Motor neuron (in vitro differentiated cells): Measurements from ENCODE around the gene TUBGCP3. TPM values are rescaled to one million over a fixed set of nuclear protein-coding genes. Genes with fewer than 3 reads are reported as not detected.

Experiments used
- ATAC-seq, 8 experiments: fragments of 200-7000 bp; cut with Tn5 transposase; replicated peaks in 6 of 8; 2 replicates each; pipeline ENCODE4 v1.8.0; 2021; ENCODE audit warnings: mild to moderate bottlenecking in 8 of 8, moderate library complexity in 8 of 8
- H3K27ac ChIP-seq, 2 donors: fragments of 250-450 bp; sonication (Bioruptor Pico); 2 replicates each; pipeline ENCODE4 v1.9.0; 2021; ENCODE audit warnings: antibody characterized with exemption in 2 of 2, mild to moderate bottlenecking in 2 of 2, moderate library complexity in 1 of 2
- H3K4me1 ChIP-seq, 2 donors: fragments of 250-450 bp; sonication (Bioruptor Pico); replicated peaks in 1 of 2; 2 replicates each; pipeline ENCODE4 v1.6.1; 2021; ENCODE audit warnings: antibody characterized with exemption in 2 of 2, mild to moderate bottlenecking in 2 of 2, moderate library complexity in 1 of 2
- H3K4me3 ChIP-seq, 5 donors: fragments of 250-450 bp; sonication (Bioruptor Pico); 2 replicates each; pipeline ENCODE4 v1.9.0; 2021; ENCODE audit warnings: antibody characterized with exemption in 5 of 5, mild to moderate bottlenecking in 5 of 5, moderate library complexity in 4 of 5
- WGBS, 10 experiments: fragments of 450-650 bp; shearing (Covaris generic); methylation state at CpG; one replicate each; pipeline ENCODE4 v1.0.0; 2022; 5-methylcytosine and 5-hydroxymethylcytosine counted together
- in situ Hi-C, 9 experiments: fragments of 400-800 bp; cut with MboI; loops; one replicate each; pipeline ENCODE4 v1.15.0; 2021; ENCODE audit warnings: low sequenced_read_pairs in 9 of 9, low pct_unique_long_range_greater_than_20kb in 2 of 9; ENCODE audit not compliant: unreplicated experiment in 9 of 9
- total RNA-seq, 8 experiments: library from RNA; unstranded; fragments of 300-600 nt; gene quantifications; 2 replicates each; pipeline versions ENCODE4 v1.2.3 to v1.2.4, GENCODE V29; 2022

Gene TUBGCP3
- total RNA-seq, 8 experiments from 2014 or later = 11.9 to 39.9 (median 18.1) TPM

DNA sequence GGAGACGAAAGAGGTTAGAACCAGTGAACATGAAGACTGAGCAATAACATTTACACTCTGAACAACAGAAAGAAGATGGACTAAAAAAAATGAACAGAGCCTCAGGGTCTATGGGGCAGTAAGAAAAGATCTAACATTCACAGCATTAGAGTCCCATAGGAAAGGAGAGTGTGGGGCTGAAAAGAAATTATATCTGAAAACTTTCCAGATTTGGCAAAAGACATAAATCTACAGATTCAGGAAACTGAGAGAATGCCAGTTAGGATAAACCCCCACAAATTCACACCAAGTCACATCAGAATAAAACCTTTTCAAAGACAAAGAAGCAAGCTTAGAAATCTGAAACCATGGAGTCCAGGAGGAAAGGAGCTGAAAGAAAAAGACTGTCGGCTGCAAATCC is 20.3 kb upstream of the TUBGCP3 start:
- WGBS, 10 experiments = 34 to 100% (median 84%) methylated on average over 1 to 2 of the region's 2 CpGs
- Histone ChIP-seq H3K27ac (no peak overlapping the region), H3K4me3 (no peak overlapping the region), H3K4me1 (peaks cover 0 to 3% of the 10 kb centered on the region in 2 donors)
- in situ Hi-C loops = loop anchor here in 2 of 9 experiments (25.0 kb wide), 1 partner anchor 1146 kb away; no protein-coding TSS in a partner anchor
- ATAC-seq = no peak

DNA sequence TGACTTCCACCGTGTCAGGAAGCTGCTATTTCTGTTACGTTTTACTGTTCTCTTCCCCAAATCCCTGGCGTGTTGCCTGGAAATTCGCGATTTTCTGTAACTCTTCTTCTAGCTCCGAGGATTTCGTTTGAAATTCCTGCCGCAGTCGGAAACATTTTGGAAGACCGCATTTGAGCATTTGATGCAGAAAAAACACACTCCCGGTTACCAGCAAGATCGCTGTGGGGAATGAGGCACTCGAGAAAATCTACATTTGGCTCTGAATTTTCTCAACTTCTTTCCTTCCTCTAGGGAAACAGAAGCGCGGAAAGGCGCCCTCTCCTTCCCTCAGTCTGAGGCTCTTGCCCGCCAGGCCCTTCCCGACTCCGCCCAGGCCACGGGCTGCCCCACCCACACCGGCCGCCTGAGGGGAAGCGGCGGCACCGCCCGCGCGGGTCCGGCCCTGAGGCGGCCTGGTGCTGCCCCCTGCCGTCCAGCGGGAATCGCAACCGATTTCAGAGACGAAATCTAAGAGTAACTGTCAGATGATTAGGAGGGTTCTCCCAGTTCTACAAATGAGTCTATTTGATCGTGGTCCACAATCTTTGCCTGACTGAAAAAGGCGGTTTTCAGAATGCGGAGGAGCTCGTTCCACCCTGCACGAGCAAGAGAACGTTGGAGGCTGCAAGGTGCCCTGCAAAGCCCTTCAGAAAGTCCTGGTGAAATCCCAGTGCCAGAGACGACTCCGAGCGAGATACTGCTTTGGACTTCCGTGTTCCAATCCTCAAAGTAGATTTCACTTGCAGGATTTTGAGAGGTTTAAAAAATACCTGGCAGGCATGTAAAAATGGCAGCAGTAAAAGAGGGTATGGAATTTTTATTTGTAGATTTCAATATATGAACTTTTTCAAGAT is 18.4 kb upstream of the TUBGCP3 start:
- Histone ChIP-seq H3K4me3 (peak overlapping the region; percentile 24 to 36 (median 33)), H3K4me1 (peaks cover 15 to 20% of the 10 kb centered on the region in 2 donors), H3K27ac (no peak overlapping the region)
- in situ Hi-C loops = loop anchor here in 2 of 9 experiments (25.0 kb wide), 1 partner anchor 1144 kb away; no protein-coding TSS in a partner anchor
- ATAC-seq = peak; percentile 91 to 100 (median 99)
- 0 to 80% (median 7%) methylated on average over 1 to 26 of the region's 45 CpGs; no CpG with 5 or more reads in 1 of the 10 experiments for WGBS, 10 experiments

DNA sequence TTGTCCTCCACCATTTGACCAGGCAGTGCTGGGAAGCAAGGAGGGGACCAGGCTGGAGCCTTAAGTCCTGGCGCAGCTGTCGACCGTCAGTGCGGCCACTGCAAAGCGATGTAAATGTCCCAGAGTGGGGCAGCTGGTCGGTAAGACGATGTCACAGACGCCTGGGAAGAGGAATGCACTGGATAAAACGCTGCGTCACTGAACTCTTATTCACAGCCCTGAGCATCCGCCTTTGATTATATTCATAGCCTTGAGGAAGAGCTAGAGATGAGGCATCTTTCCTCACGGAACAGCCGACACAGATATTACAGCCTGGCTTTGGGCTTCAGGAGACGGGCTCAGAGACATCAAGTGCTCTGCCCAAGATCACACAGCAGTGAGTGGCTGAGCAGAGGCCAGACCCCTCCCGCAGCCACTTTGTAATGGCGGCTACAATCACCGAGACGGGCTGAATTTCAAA is 17.6 kb upstream of the TUBGCP3 start:
- peak in 2 of 8 experiments; percentile 17 to 79 for ATAC-seq
- H3K27ac ChIP-seq = no peak overlapping the region
- in situ Hi-C loops = loop anchor here in 2 of 9 experiments (25.0 kb wide), 1 partner anchor 1143 kb away; no protein-coding TSS in a partner anchor

DNA sequence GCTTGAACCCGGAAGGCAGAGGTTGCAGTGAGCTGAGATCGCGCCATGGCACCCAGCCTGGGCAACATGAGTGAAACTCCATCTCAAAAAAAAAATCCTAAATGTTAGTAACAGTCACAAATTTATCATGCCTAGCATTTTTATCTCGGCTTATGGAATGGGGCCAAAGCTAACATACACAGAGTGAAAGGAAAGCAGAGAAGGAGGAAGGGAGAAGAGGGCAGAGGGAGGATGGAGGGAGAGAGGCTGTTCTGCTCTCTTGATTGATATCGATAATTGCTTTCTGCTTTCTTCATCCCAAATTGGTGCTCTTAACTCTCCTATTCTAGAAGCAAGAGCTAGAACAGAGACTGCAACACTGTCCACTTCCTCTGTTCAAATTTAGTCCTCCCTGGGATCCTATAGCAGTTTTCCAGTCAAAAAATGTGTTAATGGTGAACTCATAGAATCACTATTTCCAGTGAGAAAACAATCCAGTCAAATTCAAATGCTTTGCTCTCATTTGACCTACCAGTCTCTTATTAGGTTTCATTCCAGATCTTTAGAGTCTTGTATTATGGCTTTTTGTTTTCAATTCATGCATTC is 15.8 kb upstream of the TUBGCP3 start:
- in situ Hi-C loops = loop anchor here in 2 of 9 experiments (25.0 kb wide), 1 partner anchor 1141 kb away; no protein-coding TSS in a partner anchor
- H3K4me1 ChIP-seq = peaks cover 18 to 22% of the 10 kb centered on the region in 2 donors
- whole genome bisulfite sequencing, 10 experiments = 57 to 100% (median 96%) methylated on average over 2 to 5 of the region's 5 CpGs; no CpG with 5 or more reads in 3 of the 10 experiments
- no peak overlapping the region for H3K4me3 ChIP-seq
- ATAC-seq = no peak
- no peak overlapping the region for H3K27ac ChIP-seq

More for the DNA sequence above, 17.6 kb upstream of the TUBGCP3 start:
- H3K4me1 ChIP-seq = peaks cover 18 to 22% of the 10 kb centered on the region in 2 donors
- H3K4me3 ChIP-seq = peak overlapping the region in 3 of 5 donors; percentile 33 to 36 (median 36)
- WGBS, 10 experiments = 0 to 95% (median 27%) methylated on average over 1 to 16 of the region's 18 CpGs; no CpG with 5 or more reads in 2 of the 10 experiments

DNA sequence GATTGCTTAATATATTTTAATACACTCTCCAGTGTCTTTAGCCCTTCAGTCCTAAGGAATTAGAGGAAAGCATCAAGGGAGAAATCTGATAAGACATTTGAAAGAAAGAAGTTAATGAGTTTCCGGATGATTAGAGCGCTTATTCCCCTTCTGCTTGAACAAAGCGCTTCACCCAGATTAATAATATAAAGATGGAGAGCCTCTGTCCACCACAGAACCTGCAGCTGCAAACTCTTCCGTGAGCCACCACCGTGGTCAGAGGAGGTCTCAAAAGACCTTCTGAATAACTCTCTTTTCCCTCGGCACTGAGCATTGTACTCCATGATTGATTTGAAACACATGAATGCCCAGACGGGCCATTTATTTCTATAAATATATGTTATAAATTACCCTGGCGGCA is 14.2 kb upstream of the TUBGCP3 start:
- Histone ChIP-seq H3K4me3 (peak overlapping the region in 2 of 5 donors; percentile 1 to 11), H3K4me1 (peaks cover 18 to 22% of the 10 kb centered on the region in 2 donors), H3K27ac (no peak overlapping the region)
- ATAC-seq = peak in 5 of 8 experiments; percentile 43 to 70 (median 50)
- 0 to 90% (median 11%) methylated on average over 2 to 7 of the region's 8 CpGs for WGBS, 10 experiments
- in situ Hi-C loops = loop anchor here in 2 of 9 experiments (25.0 kb wide), 1 partner anchor 1140 kb away; no protein-coding TSS in a partner anchor

DNA sequence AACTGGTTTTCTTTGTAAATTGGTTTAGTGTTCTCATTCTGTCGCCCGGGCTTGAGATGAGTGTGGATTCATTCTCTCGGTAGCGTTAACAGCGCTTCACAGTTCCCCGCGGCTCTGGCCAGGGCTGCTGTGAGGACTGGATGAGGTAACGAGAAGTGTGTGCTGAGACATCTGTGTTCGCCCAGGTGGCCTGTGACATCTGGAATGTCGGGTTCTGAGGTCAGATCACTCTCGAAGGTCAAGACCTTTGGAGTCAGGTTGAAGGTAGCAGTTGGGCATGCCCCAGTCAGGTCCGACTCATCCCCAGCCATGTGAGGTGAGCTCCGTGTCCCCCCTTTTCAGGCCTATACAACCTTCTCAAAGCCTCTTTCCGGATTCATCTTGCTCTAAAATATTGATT is 13.4 kb upstream of the TUBGCP3 start:
- WGBS, 10 experiments = 20 to 100% (median 64%) methylated on average over 1 to 8 of the region's 14 CpGs
- no peak overlapping the region for H3K4me3 ChIP-seq
- no peak overlapping the region for H3K27ac ChIP-seq
- peak in 1 of 8 experiments; percentile 37 for ATAC-seq
- in situ Hi-C loops = loop anchor here in 2 of 9 experiments (25.0 kb wide), 1 partner anchor 1139 kb away; no protein-coding TSS in a partner anchor
- peaks cover 18 to 22% of the 10 kb centered on the region in 2 donors for H3K4me1 ChIP-seq

DNA sequence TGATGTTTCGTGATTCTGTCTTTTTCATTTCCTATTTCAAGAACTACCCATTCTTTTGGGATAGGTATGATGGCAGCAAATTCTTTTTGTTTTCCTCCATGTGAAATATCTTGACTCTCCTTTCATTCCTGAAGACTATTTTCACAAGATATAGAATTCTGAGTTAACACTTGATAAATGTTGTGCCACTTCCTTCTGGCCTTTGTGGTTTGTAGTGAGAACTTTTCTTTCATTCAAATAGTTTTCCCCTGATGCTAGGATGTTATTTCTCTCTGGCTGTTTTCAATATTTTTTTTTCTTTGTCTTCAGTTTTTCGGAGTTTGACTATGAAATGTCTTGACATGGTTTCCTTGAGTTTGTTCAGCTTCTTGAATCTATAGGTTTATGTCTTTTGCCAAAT is 8.3 kb upstream of the TUBGCP3 start:
- no peak overlapping the region for H3K4me3 ChIP-seq
- peaks cover 2 to 3% of the 10 kb centered on the region in 2 donors for H3K4me1 ChIP-seq
- in situ Hi-C loops = no loop called here
- 0 to 94% (median 47%) methylated on average over 1 to 2 of the region's 2 CpGs; no CpG with 5 or more reads in 1 of the 10 experiments for WGBS, 10 experiments
- ATAC-seq = no peak
- H3K27ac ChIP-seq = no peak overlapping the region

DNA sequence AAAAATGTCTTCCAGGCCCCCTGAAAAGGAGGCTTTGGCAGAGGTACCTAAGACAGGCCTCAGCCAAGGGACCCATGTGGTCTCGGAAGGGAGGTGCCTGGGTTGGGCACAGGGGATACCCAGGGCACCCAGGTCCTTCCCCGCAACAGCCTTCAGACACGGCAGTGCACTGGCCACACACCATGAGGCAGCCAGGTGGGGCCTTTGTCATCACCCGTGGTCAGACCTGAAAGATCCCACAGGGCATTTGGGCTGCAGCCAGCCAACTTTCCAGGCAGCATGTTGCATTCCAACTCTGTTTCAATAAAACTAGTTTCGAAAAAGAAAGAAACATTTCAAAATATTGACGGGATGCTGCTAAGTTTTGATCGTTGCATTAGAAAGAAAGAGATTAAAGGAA is 4.7 kb upstream of the TUBGCP3 start:
- Histone ChIP-seq H3K27ac (no peak overlapping the region), H3K4me3 (no peak overlapping the region), H3K4me1 (peaks cover 12 to 13% of the 10 kb centered on the region in 2 donors)
- 57 to 100% (median 88%) methylated on average over 2 to 6 of the region's 7 CpGs; no CpG with 5 or more reads in 2 of the 10 experiments for WGBS, 10 experiments
- in situ Hi-C loops = no loop called here
- no peak for ATAC-seq

DNA sequence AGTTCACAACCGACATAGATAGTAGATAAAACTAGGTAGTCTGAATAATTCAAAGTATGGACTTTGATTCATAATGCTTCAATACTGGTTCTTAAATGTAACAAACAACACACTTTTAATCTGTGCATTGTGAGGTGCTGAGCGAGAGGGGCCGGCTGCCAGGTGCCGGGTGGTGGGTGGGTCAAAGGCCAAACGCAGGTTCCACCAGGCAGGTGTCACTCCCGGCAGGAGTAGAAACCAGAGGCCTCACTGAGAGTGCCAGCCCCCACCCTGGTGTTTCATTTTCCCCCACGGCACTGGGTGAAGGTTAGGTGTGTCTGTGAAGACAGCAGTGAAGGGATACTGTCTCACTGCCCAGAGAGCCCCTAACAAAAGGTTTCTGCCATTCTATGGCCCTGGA is 4.2 kb upstream of the TUBGCP3 start:
- no peak overlapping the region for H3K27ac ChIP-seq
- 40 to 100% (median 97%) methylated on average over 1 to 6 of the region's 7 CpGs; no CpG with 5 or more reads in 2 of the 10 experiments for WGBS, 10 experiments
- in situ Hi-C loops = no loop called here
- H3K4me1 ChIP-seq = peaks cover 12 to 13% of the 10 kb centered on the region in 2 donors
- no peak for ATAC-seq
- no peak overlapping the region for H3K4me3 ChIP-seq

DNA sequence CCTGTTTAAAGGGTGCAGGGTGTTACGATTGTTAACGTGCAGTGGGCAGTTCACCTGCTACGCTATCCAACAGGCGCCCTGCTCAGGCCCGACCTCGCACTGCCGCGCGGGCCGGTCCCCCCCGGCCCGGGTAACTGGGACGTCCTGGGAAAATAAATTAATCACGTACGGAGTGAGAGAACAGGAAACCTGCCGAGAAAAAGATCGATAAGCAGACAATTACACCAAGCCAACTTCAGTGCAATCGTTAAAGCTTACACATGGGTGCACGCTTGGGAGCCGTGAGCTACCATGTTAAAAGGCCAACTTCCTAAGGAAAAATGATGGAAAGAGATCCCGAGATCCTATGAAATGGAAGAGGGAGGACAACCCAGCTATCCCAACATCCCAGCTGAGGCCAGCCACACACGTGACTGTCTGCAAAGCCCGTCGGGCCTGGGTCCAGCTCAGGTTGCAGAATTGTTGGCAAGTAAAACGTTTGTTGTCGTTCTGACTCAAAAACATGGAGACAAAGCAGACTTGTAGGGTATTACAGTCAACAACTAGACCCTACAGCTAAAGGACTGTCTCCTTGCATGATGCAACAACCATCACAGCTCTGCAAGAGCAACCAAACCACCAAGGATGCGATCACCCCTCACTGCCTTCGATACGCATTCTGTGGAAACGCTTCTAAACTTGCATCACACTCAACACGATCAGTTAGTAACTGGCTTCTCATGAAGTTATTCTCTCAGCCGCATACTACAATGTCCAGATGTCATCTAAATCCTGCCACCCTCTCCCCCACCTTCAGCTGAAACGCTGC is 741 bp upstream of the TUBGCP3 start:
- peak overlapping the region; percentile 59 to 85 (median 66) for H3K4me3 ChIP-seq
- 37 to 86% (median 70%) methylated on average over 3 to 23 of the region's 33 CpGs for WGBS, 10 experiments
- in situ Hi-C loops = no loop called here
- peak overlapping the region; percentile 93 to 96 for H3K27ac ChIP-seq
- H3K4me1 ChIP-seq = peaks cover 15 to 21% of the 10 kb centered on the region in 2 donors
- ATAC-seq = peak in 5 of 8 experiments; percentile 1 to 36 (median 2)

DNA sequence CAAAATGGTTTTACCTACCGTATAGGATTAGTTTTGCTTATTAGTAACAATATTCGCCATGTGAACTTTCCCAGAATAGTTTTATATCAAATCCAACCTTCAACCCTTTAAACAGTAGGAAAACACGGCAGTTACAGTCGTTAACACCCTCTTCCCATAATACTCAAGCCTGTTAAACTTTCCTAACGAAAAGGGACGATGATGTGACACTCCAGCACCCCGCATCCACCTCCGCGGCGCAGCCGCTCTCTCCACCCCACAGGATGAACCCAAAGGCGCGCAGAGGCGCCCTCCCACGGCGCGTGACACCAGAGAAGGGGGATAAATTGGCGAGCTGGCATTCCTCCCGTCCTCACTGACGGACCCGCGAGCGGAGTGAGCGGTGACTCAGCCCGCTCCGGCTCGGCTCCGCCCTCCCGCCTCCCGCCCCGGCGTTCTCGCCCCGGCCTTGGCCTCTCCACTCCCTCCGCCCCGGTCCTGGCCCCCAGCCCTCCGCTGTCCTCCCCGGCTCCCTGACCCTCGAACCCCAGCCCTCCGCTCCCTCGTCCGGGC is 665 bp downstream of the TUBGCP3 start:
- peak overlapping the region; percentile 59 to 85 (median 66) for H3K4me3 ChIP-seq
- in situ Hi-C loops = no loop called here
- 0 to 8% (median 0%) methylated on average over 1 to 4 of the region's 42 CpGs; no CpG with 5 or more reads in 4 of the 10 experiments for WGBS, 10 experiments
- peaks cover 13 to 21% of the 10 kb centered on the region in 2 donors for H3K4me1 ChIP-seq
- peak; percentile 84 to 90 (median 88) for ATAC-seq
- peak overlapping the region; percentile 93 to 96 for H3K27ac ChIP-seq
